Erythroblast (primary cell): ENCODE results near the gene CXCL8.
A peak's percentile ranks its signal among the peaks of the same experiment; 100 is the strongest.

Experiments
- DNase-seq, 2 experiments: peaks; one replicate each; lab custom pipeline; 2025; lab: John Stamatoyannopoulos, UW
- GATA1 ChIP-seq: IDR thresholded peaks from 2 replicates; pipeline ENCODE4 v1.6.1; 2011; ENCODE audit warnings: low read depth, mild to moderate bottlenecking, control low read depth, low read length, moderate library complexity
- POLR2A ChIP-seq: IDR thresholded peaks from 2 replicates; pipeline ENCODE4 v1.6.1; 2011; ENCODE audit warnings: mild to moderate bottlenecking, low read length

The CXCL8 gene

DNA sequence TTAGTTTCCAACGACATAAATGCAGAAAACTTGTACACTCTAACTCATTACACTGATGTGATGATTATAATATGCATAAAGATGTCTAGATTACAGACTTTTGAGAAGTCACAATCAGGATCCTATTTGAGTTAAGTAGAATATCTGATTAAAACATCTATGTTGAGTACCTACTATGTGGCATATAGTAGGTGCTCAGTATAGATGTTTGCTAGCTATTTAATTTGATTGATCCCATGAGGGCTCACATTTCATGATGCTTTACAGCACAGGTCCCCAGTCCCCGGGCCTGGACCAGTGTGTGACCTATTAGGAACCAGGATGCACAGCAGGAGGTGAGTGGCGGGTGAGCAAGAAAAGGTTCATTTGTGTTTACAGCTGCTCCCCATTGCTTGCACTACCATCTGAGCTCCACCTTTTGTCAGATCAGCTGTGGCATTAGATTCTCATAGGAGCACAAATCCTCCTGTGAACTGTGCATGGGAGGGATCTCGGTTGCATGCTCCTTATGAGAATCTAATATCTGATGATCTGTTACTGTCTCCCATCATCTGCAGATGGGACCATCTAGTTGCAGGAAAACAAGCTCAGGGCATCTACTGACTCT, 33.0 kb upstream of the CXCL8 start:
- no peak for DNase-seq
- no peak for TF ChIP-seq POLR2A
- no peak for TF ChIP-seq GATA1

DNA sequence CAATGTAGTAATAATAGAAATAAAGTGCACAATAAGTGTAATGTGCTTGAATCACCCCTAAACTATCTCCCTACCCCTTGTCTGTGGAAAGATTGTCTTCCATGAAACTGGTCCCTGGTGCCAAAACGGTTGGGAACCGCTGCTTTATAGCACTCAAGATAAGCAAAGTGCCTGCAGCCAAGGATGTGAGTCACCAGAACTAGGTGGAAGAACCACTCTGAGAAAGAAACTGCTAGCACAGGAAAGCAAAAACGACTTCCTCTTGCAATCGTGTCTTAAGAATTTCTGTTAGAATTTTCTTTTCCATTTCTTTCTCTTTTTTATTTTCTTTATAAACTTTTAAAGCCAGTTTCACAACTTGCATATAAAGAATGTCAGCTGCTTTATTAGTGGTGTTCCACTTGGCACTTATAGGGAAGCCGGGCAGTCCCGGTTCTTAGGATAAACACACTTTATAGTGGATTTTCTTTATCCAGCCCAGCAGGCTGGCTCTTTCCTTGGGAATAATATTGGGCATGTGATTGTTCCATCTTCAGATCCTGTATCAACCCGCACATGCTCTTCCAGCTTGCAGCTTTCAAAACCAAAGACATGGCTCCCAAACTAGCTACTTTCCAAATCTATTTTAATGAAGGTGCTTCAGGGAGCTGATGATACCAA, 32.3 kb upstream of the CXCL8 start:
- peak; percentile 24 to 73 for DNase-seq
- TF ChIP-seq POLR2A = no peak
- TF ChIP-seq GATA1 = no peak

DNA sequence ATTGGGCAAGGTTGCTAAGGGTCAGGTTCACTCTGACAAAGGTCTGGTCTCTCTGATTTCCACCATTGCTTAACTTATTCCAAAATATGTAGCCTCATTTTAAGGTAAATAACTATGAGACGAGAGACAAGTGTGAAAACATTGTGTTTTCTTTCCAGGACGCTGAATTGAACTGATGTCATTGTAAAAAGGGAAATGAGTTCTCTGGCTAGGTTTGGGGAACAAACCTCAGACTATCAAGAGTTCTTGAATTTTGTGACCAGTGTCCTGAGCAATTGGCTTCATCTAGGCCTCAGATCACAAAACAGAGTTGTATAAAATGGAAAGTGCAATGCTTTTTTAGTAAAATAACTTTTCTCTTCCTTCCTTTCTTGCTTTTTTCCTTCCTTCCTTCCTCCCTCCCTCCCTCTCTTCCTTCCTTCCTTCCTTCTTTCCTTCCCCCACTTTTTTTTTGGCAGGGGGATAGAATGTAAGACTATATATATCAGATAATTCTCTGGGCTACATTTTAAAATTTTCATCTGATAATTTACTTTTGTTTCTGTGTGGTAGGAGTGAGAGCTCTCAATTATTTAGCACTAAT, 30.8 kb upstream of the CXCL8 start:
- no peak for DNase-seq

DNA sequence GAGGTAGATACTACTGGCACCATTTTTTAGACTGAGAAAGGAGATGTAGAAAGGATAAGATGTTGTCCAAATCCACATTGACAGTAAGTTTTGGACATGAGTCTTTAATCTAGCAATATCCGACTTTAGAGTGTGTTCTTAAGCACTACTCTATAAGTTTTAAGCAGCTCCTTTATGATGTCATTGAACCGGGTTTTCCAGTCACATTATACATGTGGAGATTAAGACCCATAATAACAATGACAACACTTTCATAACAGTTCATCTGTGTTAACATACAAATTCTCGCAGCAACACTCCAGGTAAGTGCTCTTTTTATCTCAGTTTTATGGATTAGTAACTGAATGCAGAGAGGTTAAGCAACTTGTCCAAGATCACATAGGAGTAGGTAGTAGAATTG, 30.3 kb upstream of the CXCL8 start:
- DNase-seq = no peak

More for the DNA sequence above, 30.8 kb upstream of the CXCL8 start:
- TF ChIP-seq GATA1 = no peak

DNA sequence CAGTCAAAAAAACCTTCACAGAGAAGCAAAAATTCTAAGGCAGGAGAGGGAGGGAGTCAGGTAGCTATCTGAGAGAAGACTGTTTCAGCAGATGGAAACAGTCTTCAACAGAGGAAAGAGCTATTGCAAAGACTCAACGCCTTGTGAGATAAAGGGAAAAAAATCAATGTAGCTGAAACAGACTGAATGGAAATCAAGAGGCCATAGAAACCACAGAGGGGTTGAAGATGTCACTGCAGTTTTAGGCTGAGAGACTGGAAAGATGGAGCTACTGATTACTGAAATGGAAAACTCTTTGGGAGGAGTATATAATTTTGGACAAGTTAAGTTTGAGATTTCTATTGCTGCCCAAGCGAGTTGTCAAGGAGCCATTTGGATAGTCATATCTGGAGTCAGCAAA, 28.4 kb upstream of the CXCL8 start:
- DNase-seq = no peak
- TF ChIP-seq POLR2A (no peak), GATA1 (no peak)

More for the DNA sequence above, 30.3 kb upstream of the CXCL8 start:
- TF ChIP-seq POLR2A (no peak), GATA1 (no peak)

DNA sequence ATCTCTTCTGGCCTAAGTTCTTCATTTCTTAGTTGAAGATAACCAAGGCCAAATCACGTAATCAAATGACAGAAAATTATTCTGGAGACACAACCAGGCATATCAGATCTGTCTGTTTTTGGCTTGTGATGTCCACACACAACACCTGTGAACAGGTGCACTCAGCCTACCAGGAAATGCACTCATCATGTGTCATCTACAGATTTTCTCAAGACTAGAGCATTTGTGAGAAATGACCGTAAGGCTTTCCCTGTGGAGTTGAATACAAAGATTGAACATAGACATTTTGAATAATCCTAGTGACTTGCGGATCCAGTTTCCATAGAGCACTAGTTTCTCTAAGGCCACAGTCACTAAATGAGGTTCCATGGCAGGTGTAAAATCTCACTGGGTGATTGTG, 26.7 kb upstream of the CXCL8 start:
- TF ChIP-seq GATA1 = no peak
- no peak for TF ChIP-seq POLR2A
- DNase-seq = no peak

DNA sequence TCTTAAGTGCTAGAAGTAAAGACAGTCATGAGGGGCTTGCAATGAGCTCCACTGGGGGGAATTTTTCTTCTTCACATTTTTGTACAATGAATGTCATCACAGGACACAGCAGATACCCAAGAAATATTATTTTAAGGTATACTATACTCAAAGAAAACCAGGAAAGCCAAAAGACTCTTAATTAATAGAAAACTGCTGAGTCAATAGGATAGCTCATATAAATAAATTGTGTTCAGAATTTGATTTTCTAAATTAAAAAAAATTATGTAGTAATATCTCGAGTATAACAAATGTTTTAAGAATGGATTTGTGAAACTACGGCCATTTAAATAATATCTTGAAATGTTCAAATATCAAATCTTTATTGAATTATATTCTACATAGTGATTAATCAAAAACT, 25.7 kb upstream of the CXCL8 start:
- no peak for TF ChIP-seq POLR2A
- no peak for TF ChIP-seq GATA1
- DNase-seq = no peak

DNA sequence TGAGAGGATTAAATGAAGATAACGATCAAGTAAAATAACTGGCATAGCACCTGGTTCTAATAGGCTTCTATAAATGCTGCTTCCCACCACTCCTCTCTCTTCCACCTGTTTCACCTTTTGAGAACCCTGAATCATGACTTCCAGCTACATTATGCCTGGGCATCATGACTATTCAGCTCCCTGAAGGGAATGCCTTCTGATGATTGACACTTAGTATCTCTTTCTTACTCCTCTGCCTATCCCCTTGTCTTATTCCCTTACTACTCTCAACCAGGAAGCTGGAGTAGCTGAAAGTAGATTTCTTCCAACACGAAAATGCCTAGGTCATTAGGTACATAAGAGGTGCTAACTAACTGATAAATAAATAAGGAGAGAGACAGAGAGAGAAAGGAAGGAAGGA, 24.7 kb upstream of the CXCL8 start:
- no peak for TF ChIP-seq GATA1
- TF ChIP-seq POLR2A = no peak
- no peak for DNase-seq

DNA sequence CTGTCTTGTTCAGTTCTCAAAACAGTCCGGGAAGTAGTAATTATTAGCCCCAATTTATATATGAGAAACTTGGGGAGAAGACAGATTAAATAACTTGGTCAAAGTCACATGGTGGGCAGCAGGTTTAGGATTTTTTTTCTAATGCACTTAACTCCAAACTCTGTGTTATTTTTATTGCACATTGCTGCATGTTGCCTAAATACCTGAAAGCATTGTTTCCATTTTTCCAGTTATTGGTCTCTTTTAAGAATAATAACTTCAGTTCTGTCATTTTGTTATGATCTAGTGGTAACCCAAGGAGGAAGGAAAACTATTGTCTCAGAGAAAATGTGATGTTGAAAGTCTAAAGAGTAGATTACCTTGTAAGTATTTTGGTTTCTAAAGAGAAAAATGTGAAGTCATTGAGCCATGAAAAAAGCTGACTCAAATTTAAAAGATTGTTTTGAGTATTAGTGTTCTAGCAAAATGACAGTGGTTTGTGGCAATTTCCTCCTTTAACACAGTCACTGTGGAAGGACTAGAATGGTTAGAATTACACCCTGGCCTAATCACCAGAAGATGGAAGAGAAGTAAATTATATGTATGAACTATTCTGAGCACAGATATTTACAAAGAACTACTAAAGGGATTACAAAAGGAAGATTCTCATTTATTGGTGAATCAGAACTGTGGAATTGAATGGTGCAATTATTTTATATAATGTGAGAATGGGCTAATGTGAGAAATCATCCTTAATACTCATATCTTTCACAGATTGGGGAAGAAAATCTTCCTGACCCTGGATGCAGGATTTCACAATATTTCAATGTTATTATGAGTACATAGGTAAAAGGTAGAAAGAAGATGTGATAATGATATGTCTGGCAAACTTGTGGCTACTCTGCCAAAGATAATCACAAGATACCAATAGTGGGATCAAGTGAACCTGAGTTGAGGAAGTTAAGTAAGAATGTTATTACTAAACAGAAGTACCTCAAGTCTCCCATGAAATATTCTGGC, 21.7 kb upstream of the CXCL8 start:
- no peak for DNase-seq
- TF ChIP-seq GATA1 (no peak), POLR2A (no peak)

DNA sequence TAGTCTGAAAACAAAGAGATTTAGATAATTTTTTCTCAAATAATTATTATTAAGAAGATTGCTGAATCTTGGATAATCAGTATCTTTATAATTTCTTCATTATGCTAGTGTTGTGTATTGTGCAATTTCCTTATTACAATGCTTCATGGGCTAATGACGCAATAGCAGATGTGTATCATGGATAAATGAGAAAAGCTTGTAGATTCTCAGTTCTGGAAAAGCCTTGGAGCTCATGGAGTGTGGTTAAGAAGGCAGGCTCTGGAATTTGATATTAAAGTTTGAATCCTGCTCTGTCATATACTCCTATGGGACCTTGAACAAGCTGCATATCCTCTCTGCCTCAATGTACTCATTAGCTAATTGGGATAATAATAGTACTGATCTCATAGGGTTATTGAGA, 18.9 kb upstream of the CXCL8 start:
- TF ChIP-seq POLR2A (no peak), GATA1 (no peak)
- no peak for DNase-seq

DNA sequence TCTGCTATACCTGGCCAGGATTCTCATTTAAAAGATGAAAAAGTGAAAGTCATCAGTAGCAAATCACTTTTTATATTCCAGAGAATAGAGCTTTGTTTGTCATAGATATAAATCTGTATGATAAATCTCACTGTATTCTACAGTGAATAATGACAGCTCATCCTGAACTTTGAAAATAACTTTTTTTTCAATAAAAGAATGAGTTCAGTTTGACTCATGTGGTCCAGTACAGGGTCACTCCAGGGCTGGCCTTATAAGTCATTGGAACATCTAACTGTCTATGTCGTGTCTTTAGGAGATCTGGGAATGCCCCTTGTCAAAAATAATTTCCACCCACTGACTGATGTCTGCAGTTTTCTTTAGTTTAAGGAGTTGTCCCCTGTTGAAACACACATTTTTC, 18.5 kb upstream of the CXCL8 start:
- no peak for DNase-seq
- no peak for TF ChIP-seq POLR2A
- TF ChIP-seq GATA1 = no peak

DNA sequence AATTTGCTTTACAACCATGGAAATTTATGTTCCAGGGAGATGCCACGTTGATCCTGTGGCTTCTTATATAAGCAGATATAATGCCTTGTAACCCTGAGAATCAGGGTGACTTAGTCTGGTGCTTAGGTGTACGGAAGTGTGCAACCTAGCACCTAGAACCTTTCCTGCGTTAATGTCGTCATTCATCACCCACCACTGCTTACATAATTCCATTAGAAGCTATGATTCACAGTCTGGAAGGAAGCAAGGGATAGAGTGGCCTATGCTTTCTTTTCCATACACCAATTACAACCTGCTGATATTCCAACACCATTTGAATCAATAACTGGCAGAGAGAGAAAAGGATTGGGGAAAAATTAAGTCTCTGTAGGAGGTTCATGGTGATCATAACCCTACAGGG, 17.3 kb upstream of the CXCL8 start:
- TF ChIP-seq POLR2A = no peak
- no peak for TF ChIP-seq GATA1
- no peak for DNase-seq

DNA sequence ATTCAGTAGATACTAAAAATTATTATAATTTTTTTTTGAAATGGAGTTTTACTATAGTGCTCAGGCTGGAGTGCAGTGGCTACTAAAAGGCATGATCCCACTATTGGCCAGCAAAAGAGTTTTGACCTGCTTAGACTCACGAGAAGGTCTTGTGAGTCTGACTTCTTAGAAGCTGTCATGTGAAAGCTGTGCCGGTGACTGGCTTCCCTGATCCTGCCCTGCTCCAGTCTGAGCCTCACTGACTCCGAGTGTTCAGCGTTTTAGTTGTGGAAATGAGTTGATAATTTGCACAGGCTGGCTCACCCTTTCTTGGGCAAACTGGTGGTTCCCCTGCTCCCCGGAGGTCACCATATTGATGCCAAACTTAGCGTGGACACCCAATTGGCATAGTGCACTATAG, 16.4 kb upstream of the CXCL8 start:
- DNase-seq = no peak
- TF ChIP-seq GATA1 (no peak), POLR2A (no peak)

DNA sequence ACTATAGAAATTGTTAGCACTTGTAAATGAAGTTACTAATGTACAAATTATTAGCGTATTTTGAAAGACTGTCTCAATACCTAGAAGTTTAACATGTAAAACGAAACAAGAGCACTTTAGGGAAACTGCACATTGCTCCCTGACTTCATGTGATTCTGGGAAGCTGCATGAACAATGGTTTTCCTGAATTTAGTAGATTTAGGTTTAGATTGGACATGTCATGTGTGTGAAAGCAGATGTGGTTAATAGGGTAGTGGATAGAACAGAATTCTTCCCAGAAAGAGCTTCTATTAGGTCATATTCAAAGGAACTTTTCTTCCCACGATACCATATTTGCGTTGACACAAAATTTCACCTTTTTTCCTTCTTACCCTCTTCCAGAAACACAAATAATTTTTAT, 14.9 kb upstream of the CXCL8 start:
- no peak for TF ChIP-seq POLR2A
- TF ChIP-seq GATA1 = no peak
- no peak for DNase-seq

DNA sequence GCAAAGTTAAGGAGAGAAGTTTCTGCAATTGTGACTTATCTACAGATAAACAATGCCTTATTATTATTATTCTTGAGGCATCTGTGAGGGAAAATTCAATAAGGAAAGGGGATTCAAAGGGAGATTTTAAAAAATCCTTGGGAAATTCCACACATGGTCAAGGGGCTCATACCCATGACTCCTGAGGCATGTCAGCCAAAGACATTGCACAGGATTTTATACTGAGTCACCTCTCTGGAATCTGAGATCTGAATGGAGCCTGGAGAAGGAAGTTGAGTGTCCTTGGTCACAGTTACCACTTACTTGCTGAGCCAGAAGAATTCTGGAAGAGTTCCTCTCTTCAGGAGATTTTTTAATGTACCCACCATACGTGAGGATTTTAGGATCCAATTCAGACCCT, 14.4 kb upstream of the CXCL8 start:
- TF ChIP-seq GATA1 = no peak
- TF ChIP-seq POLR2A = no peak
- no peak for DNase-seq
